Measurements from ENCODE around the gene PARP6.

Gene PARP6

GRCh38 chr15:72207558-72208085, 64.7 kb downstream of the PARP6 start:
- peaks cover 98% of the 10 kb centered on the region for H4K20me1 ChIP-seq (ENCODE audit: insufficient read depth, low read length)
- H3K79me2 ChIP-seq (ENCODE audit: low read length): peaks cover 87% of the 10 kb centered on the region
- no peak overlapping the region for H3K4me3 ChIP-seq (ENCODE audit: low read length)

DNA sequence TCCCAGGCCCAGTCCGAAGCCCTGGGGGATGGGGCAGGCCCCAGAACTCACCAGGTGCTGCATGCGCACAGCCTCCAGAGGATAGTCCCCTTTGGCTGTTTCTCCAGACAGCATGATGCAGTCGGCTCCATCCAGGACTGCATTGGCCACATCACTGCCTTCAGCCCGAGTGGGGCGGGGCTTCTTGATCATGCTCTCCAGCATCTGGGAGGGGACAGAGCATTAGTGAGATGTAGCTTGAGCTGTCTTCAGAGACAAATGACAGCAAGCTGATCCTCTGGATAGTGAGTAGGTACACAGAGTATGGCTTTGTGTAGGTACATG, 65.7 kb downstream of the PARP6 start:
- Histone ChIP-seq H2AFZ (ENCODE audit: low read depth, low read length) (no peak overlapping the region), H3K4me1 (ENCODE audit: low read length) (no peaks in the 10 kb centered on the region), H3K4me3 (ENCODE audit: low read length) (no peak overlapping the region), H4K20me1 (ENCODE audit: insufficient read depth, low read length) (peaks cover 98% of the 10 kb centered on the region), H3K9me3 (ENCODE audit: insufficient read depth, low read length) (no peaks in the 10 kb centered on the region), H3K27ac (ENCODE audit: low read length) (no peak overlapping the region), H3K4me2 (ENCODE audit: low read length) (no peak overlapping the region), H3K9ac (ENCODE audit: low read length) (no peak overlapping the region), H3K36me3 (replicated peaks; ENCODE audit: low read depth, low read length) (peaks cover 97% of the 10 kb centered on the region), H3K79me2 (ENCODE audit: low read length) (peaks cover 78% of the 10 kb centered on the region), H3K27me3 (ENCODE audit: low read depth, low read length) (no peaks in the 10 kb centered on the region)
- TF ChIP-seq, protein P1, sequence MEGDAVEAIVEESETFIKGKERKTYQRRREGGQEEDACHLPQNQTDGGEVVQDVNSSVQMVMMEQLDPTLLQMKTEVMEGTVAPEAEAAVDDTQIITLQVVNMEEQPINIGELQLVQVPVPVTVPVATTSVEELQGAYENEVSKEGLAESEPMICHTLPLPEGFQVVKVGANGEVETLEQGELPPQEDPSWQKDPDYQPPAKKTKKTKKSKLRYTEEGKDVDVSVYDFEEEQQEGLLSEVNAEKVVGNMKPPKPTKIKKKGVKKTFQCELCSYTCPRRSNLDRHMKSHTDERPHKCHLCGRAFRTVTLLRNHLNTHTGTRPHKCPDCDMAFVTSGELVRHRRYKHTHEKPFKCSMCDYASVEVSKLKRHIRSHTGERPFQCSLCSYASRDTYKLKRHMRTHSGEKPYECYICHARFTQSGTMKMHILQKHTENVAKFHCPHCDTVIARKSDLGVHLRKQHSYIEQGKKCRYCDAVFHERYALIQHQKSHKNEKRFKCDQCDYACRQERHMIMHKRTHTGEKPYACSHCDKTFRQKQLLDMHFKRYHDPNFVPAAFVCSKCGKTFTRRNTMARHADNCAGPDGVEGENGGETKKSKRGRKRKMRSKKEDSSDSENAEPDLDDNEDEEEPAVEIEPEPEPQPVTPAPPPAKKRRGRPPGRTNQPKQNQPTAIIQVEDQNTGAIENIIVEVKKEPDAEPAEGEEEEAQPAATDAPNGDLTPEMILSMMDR (IDR thresholded peaks at IDR 0.05; ENCODE audit: low read depth, low read length): no peak
- TF ChIP-seq EZH2phosphoT487 (IDR thresholded peaks at IDR 0.05; ENCODE audit: low read depth): no peak

More at GRCh38 chr15:72207558-72208085, 64.7 kb downstream of the PARP6 start:
- no peak overlapping the region for H2AFZ ChIP-seq (ENCODE audit: low read depth, low read length)
- H3K9me3 ChIP-seq (ENCODE audit: insufficient read depth, low read length): no peaks in the 10 kb centered on the region
- H3K4me2 ChIP-seq (ENCODE audit: low read length): no peak overlapping the region
- H3K27ac ChIP-seq (ENCODE audit: low read length): no peak overlapping the region
- H3K36me3 ChIP-seq (replicated peaks; ENCODE audit: low read depth, low read length): peaks cover 95% of the 10 kb centered on the region
- no peaks in the 10 kb centered on the region for H3K4me1 ChIP-seq (ENCODE audit: low read length)
- H3K27me3 ChIP-seq (ENCODE audit: low read depth, low read length): no peaks in the 10 kb centered on the region
- TF ChIP-seq, protein P1 (IDR thresholded peaks at IDR 0.05; ENCODE audit: low read depth, low read length): no peak
- TF ChIP-seq EZH2phosphoT487 (IDR thresholded peaks at IDR 0.05; ENCODE audit: low read depth): no peak
- H3K9ac ChIP-seq (ENCODE audit: low read length): no peak overlapping the region

- Histone ChIP-seq H3K27ac (ENCODE audit: low read length) (no peak overlapping the region), H3K27me3 (ENCODE audit: low read depth, low read length) (no peaks in the 10 kb centered on the region), H4K20me1 (ENCODE audit: insufficient read depth, low read length) (peaks cover 98% of the 10 kb centered on the region)
Measured at GRCh38 chr15:72205896-72206676, 66.3 kb downstream of the PARP6 start.

GRCh38 chr15:72205273-72205672, 67.1 kb downstream of the PARP6 start:
- Histone ChIP-seq H3K4me2 (ENCODE audit: low read length) (no peak overlapping the region), H3K27me3 (ENCODE audit: low read depth, low read length) (no peaks in the 10 kb centered on the region), H3K79me2 (ENCODE audit: low read length) (peaks cover 64% of the 10 kb centered on the region), H3K4me1 (ENCODE audit: low read length) (no peaks in the 10 kb centered on the region), H3K27ac (ENCODE audit: low read length) (no peak overlapping the region), H2AFZ (ENCODE audit: low read depth, low read length) (no peak overlapping the region), H3K9ac (ENCODE audit: low read length) (no peak overlapping the region), H3K36me3 (replicated peaks; ENCODE audit: low read depth, low read length) (peaks cover 97% of the 10 kb centered on the region), H4K20me1 (ENCODE audit: insufficient read depth, low read length) (peaks cover 98% of the 10 kb centered on the region), H3K4me3 (ENCODE audit: low read length) (no peak overlapping the region), H3K9me3 (ENCODE audit: insufficient read depth, low read length) (no peaks in the 10 kb centered on the region)
- TF ChIP-seq, protein P1 (IDR thresholded peaks at IDR 0.05; ENCODE audit: low read depth, low read length): no peak
- TF ChIP-seq EZH2phosphoT487 (IDR thresholded peaks at IDR 0.05; ENCODE audit: low read depth): no peak

More at GRCh38 chr15:72205896-72206676, 66.3 kb downstream of the PARP6 start:
- H3K79me2 ChIP-seq (ENCODE audit: low read length): peaks cover 72% of the 10 kb centered on the region
- H3K9ac ChIP-seq (ENCODE audit: low read length): no peak overlapping the region
- H3K4me3 ChIP-seq (ENCODE audit: low read length): no peak overlapping the region
- no peaks in the 10 kb centered on the region for H3K4me1 ChIP-seq (ENCODE audit: low read length)
- no peaks in the 10 kb centered on the region for H3K9me3 ChIP-seq (ENCODE audit: insufficient read depth, low read length)
- H2AFZ ChIP-seq (ENCODE audit: low read depth, low read length): no peak overlapping the region
- no peak for TF ChIP-seq EZH2phosphoT487 (IDR thresholded peaks at IDR 0.05; ENCODE audit: low read depth)
- TF ChIP-seq, protein P1 (IDR thresholded peaks at IDR 0.05; ENCODE audit: low read depth, low read length): no peak
- H3K4me2 ChIP-seq (ENCODE audit: low read length): no peak overlapping the region
- H3K36me3 ChIP-seq (replicated peaks; ENCODE audit: low read depth, low read length): peaks cover 97% of the 10 kb centered on the region

Measured in OCI-LY3 (cell line).